HG03378 (cell line): Measurements from ENCODE around the gene OR2S2.
"Not testable (repeated sequence)": the region's sequence is repeated elsewhere in the genome, so short reads cannot be mapped to it uniquely, and the experiment has no call there.

Experiments used
- ATAC-seq: cut with Tn5 transposase; IDR thresholded peaks from one replicate; pipeline ENCODE4 v1.9.1; 2021; ENCODE audit warnings: mild to moderate bottlenecking, moderate library complexity; ENCODE audit not compliant: unreplicated experiment

OR2S2 gene

DNA sequence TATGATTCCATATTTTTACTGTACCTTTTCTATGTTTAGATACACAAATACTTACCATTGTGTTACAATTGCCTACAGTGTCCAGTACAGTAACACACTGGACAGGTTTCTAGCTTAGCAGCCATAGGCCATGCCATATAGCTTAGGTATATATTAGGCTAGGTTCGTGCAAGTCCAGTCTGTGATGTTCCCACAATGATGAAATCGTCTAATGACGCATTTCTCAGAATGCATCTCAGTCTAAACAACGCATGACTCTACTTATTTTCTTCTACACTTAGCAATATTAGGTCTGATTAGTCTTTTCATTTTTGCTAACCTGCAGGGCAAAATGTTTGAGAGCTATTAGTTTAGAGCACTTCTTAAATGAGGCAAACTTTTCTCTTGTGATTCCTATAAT lies 22.7 kb downstream of the OR2S2 start:
- ATAC-seq: no peak

DNA sequence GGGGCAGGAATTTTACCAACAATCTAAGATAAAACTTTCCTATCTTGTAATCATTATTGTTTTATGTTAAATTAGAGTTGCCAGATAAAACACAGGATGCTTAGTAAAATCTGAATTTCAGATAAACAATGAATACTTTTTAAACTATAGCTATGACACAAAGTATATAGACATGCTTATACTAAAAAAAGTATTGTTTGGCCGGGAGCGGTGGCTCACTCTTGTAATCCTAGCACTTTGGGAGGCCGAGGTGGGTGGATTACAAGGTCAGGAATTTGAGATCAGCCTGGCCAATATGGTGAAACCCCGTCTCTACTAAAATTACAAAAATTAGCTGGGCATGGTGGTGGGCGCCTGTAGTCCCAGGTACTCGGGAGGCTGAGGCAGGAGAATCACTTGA lies 23.9 kb downstream of the OR2S2 start:
- not testable (repeated sequence) for ATAC-seq

DNA sequence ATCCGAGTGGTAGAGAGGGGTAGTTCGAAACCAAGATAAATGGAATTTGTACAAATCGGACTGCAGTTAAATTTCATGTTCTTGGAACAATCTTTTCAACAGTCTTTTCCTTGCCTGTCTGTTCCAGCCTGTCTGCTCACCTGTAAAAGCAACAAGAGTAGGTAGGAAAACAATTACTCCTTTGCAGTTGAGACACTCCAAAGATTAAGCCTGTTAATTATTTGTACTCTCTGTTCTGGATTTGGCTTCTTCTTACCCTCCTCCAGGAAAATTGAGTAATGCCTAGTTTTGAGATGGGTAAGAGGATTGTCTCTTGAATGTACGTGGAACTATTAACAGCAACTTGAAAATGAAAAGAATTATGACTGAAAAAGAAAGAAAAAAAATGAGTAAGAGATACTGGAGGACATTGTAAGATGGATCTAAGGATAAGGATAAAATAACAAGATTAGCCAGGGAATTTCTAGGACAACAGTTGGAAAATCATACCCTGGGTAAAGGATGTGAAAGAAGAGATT lies 24.3 kb downstream of the OR2S2 start:
- no peak for ATAC-seq

DNA sequence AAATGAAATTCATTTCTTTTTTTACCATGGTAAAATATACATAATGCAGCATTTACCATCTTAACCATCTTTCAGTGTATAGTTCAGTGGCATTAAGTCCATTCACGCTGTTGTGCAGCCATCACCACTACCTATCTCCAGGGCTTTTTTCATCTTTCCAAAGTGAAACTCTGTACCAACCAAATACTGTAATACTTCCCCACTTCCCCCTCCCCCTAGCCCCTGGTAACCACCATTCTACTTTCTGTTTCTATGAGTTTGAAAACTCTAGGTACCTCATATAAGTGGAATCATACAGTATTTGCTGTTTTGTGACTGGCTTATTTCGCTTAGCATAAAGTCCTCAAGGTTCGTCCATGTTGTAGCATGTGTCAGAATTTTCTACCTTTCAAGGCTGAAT lies 25.2 kb downstream of the OR2S2 start:
- no peak for ATAC-seq

DNA sequence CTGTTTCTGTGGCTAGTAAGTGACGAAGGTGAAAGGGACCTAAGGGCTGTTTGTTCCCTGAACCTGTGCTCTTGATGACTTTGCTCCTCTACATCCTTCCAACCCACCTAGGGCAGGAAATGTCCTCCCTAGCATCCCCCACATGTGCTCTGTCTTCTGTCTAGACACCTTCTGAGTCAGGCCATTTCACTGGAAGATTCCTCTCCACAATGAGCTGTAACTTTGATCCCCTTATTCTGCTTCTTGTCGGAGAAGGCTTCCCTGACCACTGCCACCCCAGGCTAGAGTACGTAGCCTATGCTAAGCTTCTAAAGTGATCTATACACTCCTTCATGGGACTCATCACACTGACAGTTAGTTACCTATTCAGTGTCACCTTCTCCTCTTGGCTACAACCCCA lies 27.0 kb downstream of the OR2S2 start:
- ATAC-seq: no peak

DNA sequence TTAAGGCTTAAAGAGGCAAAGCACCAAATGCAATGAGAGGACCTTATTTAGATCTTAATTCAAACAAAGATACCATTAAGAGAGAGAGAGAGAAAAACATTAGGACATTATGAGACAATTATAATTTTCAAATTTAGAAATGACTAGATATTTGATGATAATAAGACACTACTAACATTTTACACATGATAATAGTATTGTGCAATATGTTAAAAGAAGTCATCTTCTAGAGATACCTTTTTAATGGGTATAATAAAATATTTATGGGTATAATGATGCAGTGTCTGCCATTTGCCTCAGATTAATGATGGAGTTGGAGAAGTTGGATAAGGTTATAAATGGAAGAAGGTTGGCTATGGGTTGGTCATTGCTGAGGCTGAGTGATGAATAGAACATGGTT lies 27.4 kb downstream of the OR2S2 start:
- ATAC-seq: no peak

DNA sequence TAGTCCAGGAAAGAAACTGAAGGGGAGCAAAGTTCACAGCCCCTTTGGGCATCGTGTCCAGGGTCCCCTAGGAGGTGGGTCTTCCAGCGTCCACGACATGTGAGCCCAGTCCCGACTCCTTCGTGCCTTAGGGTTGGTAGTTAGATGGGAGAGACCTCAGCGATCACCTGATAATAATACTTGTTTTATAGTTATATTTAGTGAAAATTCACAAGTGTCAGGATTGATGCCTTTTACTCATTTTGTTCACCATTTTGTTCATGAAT lies 28.6 kb downstream of the OR2S2 start:
- ATAC-seq: no peak

DNA sequence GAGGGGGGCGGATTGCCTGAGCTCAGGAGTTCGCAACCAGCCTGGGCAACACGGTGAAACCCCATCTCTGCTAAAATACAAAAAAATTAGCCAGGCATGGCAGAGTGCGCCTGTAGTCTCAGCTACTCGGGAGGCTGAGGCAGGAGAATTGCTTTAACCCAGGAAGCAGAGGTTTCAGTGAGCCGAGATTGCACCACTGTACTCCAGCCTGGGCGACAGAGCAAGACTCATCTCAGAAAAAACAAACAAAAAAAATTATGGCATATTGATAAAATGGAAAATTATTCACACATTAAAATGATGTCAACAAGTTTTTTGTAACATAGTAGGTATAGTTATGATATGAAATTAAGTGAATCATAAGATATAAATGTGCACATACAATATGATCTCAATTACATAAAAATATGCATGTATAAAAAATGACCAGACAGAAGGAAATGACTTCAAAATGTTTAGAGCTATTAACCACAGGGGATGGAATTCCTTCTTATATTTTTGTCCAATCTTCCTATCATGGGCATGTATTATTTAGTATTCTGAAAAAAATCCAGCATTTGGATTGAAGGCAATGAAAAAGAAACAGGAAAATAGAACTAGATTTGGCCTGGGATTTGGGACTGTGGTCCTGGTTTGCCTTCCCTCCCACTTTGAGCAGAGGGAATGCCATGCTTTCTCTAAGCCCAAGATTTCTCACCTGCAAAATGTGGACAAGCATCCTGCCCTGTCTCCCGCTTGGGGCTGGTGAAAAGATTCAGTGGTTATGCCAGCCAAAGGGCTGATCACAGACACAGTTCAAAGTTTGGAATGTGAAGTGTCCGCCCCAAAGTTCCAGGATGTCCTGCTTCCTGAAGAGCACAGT lies 29.1 kb downstream of the OR2S2 start:
- ATAC-seq: no peak

DNA sequence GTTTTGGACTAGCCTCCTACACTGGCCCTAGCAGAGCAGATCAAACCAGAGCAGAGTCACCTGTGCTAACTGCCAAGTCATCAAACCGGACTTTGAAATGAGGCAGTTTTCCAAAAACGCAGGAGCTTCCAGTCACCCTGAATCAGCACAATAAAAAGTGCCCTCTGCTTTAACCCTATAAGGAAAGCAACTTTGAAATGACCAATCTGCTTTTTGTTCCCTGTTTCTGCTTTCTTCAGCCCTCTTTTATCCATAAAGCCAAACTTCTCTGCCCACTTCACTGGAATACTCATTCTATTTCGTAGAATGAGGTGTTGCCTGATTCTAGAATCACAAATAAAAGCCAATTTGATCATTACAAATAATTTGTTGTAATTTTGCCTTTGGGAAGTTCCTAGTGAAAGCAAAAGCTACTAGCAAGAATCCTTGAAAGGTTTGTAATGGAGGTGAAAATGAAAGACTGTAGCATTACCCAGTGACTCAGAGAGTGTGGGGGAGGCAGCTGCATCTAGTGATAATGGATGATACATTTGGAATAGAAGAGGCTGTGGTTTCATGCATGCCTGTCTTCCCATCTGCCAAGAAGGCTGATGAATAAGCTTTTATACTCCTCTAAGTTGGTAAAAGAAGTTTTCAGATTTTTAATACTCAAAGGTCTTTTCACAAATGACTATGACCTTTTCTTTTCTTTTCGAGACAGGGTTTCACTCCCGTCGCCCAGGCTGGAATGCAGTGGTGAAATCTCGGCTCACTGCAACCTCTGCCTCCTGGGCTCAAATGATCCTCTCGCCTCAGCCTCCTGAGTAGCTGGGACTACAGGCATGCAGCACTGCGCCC lies 33.8 kb downstream of the OR2S2 start:
- no peak for ATAC-seq

DNA sequence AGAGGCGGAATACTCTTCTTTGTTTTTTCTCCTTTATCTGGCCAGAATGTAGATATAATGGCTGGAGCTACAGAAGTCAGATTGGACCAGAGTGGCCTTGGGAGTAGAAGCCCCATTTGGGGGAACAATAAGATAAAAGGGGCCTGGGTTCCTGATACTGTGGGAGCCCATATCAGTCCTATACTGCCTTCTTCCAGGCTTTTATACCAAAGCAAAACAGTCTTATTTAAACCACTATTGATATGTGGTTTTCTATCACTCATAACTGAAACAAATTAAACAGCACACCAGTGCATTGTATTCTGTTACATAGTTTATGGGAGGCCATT lies 34.4 kb downstream of the OR2S2 start:
- ATAC-seq: no peak

DNA sequence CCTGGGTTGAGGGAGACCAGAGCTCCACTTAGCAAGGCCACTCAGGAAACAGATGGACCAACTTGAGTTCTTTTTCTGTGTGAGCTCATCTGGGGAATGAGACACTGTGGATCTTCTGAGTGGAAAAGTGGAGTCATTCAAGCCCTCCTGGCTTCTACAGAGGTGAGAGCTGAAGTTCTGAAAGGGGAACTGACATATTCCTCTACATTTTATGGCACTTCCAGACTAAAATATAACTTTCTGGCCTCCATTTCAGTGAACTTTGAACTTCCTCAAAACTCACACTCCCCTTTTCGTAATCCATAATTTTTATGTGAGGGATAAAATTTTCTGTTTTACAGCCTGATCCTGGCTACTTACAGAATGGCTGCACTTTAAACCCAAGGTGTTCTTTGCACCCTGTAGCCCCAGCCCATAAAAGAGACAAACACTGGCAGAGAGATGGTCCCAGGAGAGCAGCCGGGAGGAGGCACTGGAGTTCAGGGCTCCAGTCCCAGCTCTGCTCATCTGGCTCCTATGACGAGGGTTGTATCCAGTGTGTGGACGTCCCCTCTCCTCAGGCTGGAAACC lies 37.8 kb downstream of the OR2S2 start:
- no peak for ATAC-seq

DNA sequence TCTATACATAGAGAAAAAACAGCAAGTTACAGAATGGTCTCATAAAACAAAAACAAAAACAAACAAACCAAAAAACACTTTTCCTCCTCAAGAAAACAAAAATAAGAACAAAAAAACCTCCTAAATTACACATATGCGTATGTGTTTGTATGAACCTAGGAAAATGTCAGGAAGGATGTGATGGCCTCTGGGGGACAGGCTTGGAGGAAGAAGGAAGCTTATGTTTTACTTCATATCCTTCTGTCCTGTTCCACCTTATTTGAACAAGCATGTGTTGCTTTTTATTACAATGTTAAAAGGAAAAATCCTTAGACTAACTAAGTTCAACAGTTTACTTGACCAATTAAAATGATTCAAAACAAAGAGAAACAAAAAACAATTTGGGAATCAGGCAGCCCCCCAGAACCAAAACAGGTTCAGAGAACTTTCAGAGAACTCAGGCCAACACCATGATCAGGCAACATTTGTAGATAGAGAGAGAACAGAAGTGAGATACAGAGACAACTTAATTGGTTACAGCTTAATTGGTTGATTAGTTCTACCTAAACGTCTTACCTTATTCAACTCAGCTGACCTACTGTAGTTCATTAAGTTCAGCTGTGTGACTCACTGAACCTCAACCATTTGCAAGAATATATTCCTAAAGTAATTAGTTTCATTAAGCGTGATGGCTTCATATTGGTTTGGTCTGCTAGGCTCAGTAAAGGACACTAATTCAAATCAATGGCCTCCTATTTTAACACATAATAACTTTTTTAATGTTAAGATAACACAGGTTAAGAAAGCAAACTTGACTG lies 38.5 kb downstream of the OR2S2 start:
- no peak for ATAC-seq

DNA sequence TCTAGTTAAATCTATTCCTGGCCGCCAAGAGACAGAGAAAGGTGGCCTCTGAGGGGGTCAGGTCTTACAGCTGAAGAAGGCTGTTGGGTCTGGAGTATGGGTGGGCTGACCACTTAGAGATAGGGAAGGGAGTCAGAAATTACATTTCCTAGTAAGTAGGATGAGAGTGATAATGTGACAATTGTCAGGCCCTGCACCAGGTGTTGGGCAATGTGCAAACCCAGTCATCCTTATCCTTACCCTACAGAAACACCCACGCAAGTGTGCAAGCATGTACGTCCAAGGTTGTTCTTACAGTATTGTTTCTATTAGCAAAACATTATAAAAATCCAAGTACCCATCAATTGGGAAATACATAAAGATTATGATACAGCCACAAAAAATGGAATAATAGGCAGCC lies 39.2 kb downstream of the OR2S2 start:
- no peak for ATAC-seq

DNA sequence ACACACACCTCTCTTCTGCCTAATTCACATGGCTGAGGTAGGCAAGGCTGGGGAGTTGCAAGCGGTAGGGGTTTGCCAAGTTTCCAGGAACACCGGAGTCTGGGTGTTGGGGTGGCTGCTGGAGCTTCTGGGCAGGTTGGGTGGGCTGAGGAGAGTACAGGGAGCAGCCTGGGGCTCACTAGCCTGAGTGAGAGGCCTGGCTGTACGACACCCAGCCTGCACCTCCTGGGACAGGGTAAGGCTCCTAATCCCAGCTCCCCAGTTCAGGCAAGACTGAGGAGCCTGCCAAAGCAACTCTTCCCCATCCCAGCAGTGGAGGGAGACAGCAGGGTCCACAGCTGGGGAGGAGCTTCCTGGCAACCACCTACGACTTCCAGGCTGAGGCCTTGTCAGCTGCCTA lies 40.7 kb downstream of the OR2S2 start:
- no peak for ATAC-seq

DNA sequence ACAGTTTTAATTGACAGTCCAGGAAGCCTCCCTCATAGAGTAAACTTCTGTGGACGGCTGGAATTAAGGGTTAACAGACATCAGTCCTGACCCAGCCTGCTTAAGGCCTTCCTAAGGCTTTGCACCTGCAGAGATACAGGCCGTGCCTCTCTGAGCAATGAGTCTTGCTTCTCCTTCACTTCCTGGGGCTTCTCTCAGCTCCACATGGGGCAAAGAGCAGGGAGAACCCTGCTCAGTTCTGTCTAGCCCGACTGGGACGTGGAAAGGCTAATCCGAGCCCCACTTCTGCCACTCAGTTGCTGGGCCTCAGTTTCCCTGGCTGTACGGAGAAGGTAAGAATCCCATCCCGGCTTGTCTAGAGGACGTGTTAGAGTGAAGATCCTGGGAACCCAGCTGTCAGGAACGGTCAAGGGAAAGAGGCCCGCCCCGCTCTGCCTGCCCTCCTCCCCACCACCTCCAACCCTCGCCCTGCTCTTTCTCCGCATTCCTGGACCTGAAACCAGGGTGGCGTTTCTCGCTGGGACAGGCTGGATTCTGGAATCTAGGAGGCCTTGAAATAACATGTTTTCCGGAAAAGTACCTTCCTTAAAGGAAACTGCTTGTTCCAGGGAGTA lies 42.2 kb downstream of the OR2S2 start:
- ATAC-seq: no peak

DNA sequence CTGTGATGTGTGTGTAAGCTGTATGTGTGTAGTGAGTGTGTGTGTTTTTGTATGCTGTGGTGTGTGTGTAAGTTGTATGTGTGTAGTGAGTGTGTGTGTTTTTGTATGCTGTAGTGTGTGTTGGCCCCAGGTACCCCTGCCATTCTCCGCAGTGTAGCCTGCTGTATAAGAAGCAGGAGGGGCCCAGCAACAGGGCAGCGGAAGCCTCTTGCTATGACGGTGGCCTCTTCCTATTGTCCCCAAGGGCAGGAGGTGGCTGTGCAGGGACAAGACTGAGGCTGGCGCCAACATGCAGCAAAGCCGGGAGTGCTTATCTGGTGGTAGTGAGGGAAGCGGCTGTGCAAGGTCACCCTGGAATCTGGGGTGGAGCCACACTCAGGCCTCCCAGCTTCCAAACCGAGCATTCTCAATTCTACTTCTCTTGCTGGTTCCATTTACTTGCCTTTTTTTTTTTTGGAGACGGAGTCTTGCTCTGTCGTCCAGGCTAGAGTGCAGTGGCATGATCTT lies 43.6 kb downstream of the OR2S2 start:
- ATAC-seq: no peak

DNA sequence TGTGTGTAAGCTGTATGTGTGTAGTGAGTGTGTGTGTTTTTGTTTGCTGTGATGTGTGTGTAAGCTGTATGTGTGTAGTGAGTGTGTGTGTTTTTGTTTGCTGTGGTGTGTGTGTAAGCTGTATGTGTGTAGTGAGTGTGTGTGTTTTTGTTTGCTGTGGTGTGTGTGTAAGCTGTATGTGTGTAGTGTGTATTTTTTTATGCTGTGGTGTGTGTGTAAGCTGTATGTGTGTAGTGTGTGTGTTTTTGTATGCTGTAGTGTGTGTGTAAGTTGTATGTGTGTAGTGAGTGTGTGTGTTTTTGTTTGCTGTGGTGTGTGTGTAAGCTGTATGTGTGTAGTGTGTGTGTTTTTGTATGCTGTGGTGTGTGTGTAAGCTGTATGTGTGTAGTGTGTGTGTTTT lies 44.5 kb downstream of the OR2S2 start:
- not testable (repeated sequence) for ATAC-seq

DNA sequence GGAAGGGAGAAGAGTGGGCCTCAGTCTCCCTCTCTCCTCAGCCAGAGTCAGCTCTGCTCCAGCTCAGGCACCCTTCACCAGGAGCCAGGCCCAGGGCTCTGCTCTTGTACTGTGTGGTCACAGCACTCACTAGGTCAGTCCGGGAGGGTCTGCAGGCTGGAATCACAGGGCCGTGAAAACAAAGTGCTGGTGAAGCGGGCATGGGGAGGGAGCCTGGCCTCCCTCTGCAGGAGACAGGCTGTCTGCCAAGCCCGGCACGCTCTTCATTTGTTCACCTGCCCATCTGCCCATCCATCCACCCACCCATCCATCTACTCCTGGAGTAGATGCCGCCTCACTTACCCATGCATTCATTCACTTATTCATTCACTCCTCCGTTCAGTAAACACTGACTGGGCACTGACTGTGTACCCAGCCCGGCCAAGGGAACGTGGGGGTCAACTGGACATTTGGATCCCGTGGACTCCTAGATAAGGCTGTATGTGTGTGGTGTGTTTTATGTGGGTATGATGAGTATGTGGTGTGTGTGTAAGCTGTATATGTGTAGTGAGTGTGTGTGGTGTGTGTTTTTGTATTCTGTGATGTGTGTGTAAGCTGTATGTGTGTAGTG lies 45.1 kb downstream of the OR2S2 start:
- no peak for ATAC-seq

DNA sequence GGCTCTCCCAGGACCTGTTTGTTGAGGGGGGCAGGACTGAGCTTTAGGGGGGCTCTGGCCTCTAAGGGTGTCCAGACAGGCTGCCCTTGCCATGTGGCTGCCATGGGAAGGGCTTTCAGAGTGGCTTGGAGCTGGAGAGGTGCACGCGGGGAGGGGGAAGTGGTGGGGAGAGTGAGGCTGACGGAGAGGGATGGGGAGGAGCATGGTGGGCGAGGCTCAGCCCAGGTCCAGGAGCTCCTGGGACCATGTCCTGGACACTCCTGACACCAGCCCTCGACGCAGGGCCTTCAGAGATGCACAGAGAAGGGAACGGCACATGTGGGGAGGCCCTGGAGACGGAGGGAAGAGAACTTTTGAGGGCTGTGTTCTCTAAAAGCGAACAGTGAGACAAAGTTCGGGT lies 46.3 kb downstream of the OR2S2 start:
- no peak for ATAC-seq
